HEK293 (cell line): ENCODE measurements around the gene PIWIL1.

Source experiments
- CTCF ChIA-PET: fragments of 350-600 bp; formaldehyde crosslinking; extraction: SDS; loops from one replicate; lab custom pipeline; 2021; ENCODE audit warnings: antibody characterized with exemption; lab: Yijun Ruan, JAX
- POLR2A ChIA-PET: fragments of 300-600 bp; formaldehyde crosslinking; extraction: SDS; loops from one replicate; lab custom pipeline; 2020; ENCODE audit warnings: antibody characterized with exemption, inconsistent platforms; lab: Yijun Ruan, JAX
- H3K27ac ChIP-seq: fragments of 200-500 bp; sonication (Bioruptor generic); 2 replicates; pipeline ENCODE4 v1.5.1; 2014; ENCODE audit warnings: low read depth, low read length, control low read depth, inconsistent platforms; ENCODE audit errors: extremely low read depth
- H3K36me3 ChIP-seq, 2 experiments: fragments of 200-500 bp in 1 of 2; sonication (Bioruptor generic) in 1 of 2; 1 replicate in 1 of 2; 2 replicates in 1 of 2; pipeline ENCODE4 v1.5.1; 2014 to 2017; ENCODE audit warnings: inconsistent platforms in 2 of 2, low read length in 2 of 2; ENCODE audit not compliant: control insufficient read depth in 2 of 2, insufficient read depth in 1 of 2
- H3K4me1 ChIP-seq: fragments of 200-500 bp; sonication (Bioruptor generic); 2 replicates; pipeline ENCODE4 v1.5.1; 2014; ENCODE audit warnings: mild to moderate bottlenecking, low read length, inconsistent platforms; ENCODE audit not compliant: control insufficient read depth, insufficient read depth
- H3K4me3 ChIP-seq: 2 replicates; pipeline ENCODE4 v1.5.1; 2011; ENCODE audit warnings: low read depth, mild to moderate bottlenecking, control low read depth, low read length, moderate library complexity
- H3K9me3 ChIP-seq: fragments of 200-500 bp; sonication (Bioruptor generic); 2 replicates; pipeline ENCODE4 v1.5.1; 2014; ENCODE audit warnings: low read depth, low read length, inconsistent platforms; ENCODE audit not compliant: control insufficient read depth, insufficient read depth
- EGR2 ChIP-seq: fragments of 450-650 bp; formaldehyde crosslinking; IDR thresholded peaks from 2 replicates; pipeline ENCODE4 v1.5.1; 2016; ENCODE audit warnings: low read depth, missing biosample characterization, missing genetic modification characterization
- HOXD13 ChIP-seq: sonication (generic); formaldehyde crosslinking; IDR thresholded peaks from 2 replicates; pipeline ENCODE4 v1.8.0; 2022; ENCODE audit warnings: missing genetic modification reagents, borderline replicate concordance
- KLF8 ChIP-seq: fragments of 450-650 bp; formaldehyde crosslinking; IDR thresholded peaks from 2 replicates; pipeline ENCODE4 v1.5.1; 2016; ENCODE audit warnings: missing biosample characterization, missing genetic modification characterization
- PATZ1 ChIP-seq: fragments of 450-650 bp; formaldehyde crosslinking; IDR thresholded peaks from 2 replicates; pipeline ENCODE4 v1.5.1; 2016; ENCODE audit warnings: missing biosample characterization, missing genetic modification characterization
- PRDM6 ChIP-seq: fragments of 450-650 bp; formaldehyde crosslinking; IDR thresholded peaks from 2 replicates; pipeline ENCODE4 v1.5.1; 2017; ENCODE audit warnings: missing biosample characterization, missing genetic modification characterization
- REST ChIP-seq: fragments of 450-650 bp; formaldehyde crosslinking; IDR thresholded peaks from 2 replicates; pipeline ENCODE4 v1.5.1; 2016; ENCODE audit warnings: missing biosample characterization, missing genetic modification characterization
- SCRT1 ChIP-seq: fragments of 450-650 bp; formaldehyde crosslinking; IDR thresholded peaks from 2 replicates; pipeline ENCODE4 v1.5.1; 2016; ENCODE audit warnings: missing biosample characterization, missing genetic modification characterization, borderline replicate concordance
- SP2 ChIP-seq: fragments of 450-650 bp; formaldehyde crosslinking; IDR thresholded peaks from 2 replicates; pipeline ENCODE4 v1.5.1; 2016; ENCODE audit warnings: missing biosample characterization, missing genetic modification characterization
- ZFP41 ChIP-seq: fragments of 450-650 bp; formaldehyde crosslinking; IDR thresholded peaks from 2 replicates; pipeline ENCODE4 v1.5.1; 2016; ENCODE audit warnings: missing biosample characterization, missing genetic modification characterization, borderline replicate concordance
- ZNF148 ChIP-seq: fragments of 450-650 bp; formaldehyde crosslinking; IDR thresholded peaks from 2 replicates; pipeline ENCODE4 v1.5.0; 2017; ENCODE audit warnings: missing biosample characterization, missing genetic modification characterization, borderline replicate concordance
- ZNF16 ChIP-seq: fragments of 450-650 bp; formaldehyde crosslinking; IDR thresholded peaks from 2 replicates; pipeline ENCODE4 v1.5.1; 2016; ENCODE audit warnings: low read depth, missing biosample characterization, missing genetic modification characterization
- ZNF280D ChIP-seq: fragments of 450-650 bp; formaldehyde crosslinking; IDR thresholded peaks from 2 replicates; pipeline ENCODE4 v1.5.1; 2016; ENCODE audit warnings: missing biosample characterization, missing genetic modification characterization
- ZNF311 ChIP-seq: fragments of 450-650 bp; formaldehyde crosslinking; IDR thresholded peaks from 2 replicates; pipeline ENCODE4 v1.5.1; 2017; ENCODE audit warnings: missing biosample characterization, missing genetic modification characterization, borderline replicate concordance
- ZNF530 ChIP-seq: fragments of 450-650 bp; formaldehyde crosslinking; IDR thresholded peaks from 2 replicates; pipeline ENCODE4 v1.5.1; 2016; ENCODE audit warnings: low read depth, missing biosample characterization, missing genetic modification characterization
- ZNF558 ChIP-seq: fragments of 450-650 bp; formaldehyde crosslinking; IDR thresholded peaks from 2 replicates; pipeline ENCODE4 v1.5.1; 2016; ENCODE audit warnings: missing biosample characterization, missing genetic modification characterization
- ZNF626 ChIP-seq: fragments of 450-650 bp; sonication (Bioruptor Pico); formaldehyde crosslinking; IDR thresholded peaks from 2 replicates; pipeline ENCODE4 v1.5.1; 2018; ENCODE audit warnings: missing biosample characterization, missing genetic modification characterization, inconsistent platforms
- ZNF658 ChIP-seq: fragments of 450-650 bp; formaldehyde crosslinking; IDR thresholded peaks from 2 replicates; pipeline ENCODE4; 2016; ENCODE audit warnings: missing biosample characterization, missing genetic modification characterization
- ZNF660 ChIP-seq: fragments of 450-650 bp; IDR thresholded peaks from 2 replicates; pipeline ENCODE4 v1.5.1; 2018; ENCODE audit warnings: missing biosample characterization, mild to moderate bottlenecking, missing genetic modification characterization
- ZNF707 ChIP-seq: fragments of 450-650 bp; formaldehyde crosslinking; IDR thresholded peaks from 2 replicates; pipeline ENCODE4 v1.5.1; 2016; ENCODE audit warnings: missing biosample characterization, missing genetic modification characterization
- ZNF747 ChIP-seq: fragments of 450-650 bp; formaldehyde crosslinking; IDR thresholded peaks from 2 replicates; pipeline ENCODE4 v1.5.1; 2016; ENCODE audit warnings: missing biosample characterization, missing genetic modification characterization

Gene PIWIL1

GRCh38 chr12:130301559-130301958 is 36.1 kb upstream of the PIWIL1 start:
- ChIA-PET CTCF (no interaction called here), POLR2A (no interaction called here)
- H3K4me3 ChIP-seq: no peak overlapping the region
- no peak overlapping the region for H3K27ac ChIP-seq
- H3K9me3 ChIP-seq: no peaks in the 10 kb centered on the region
- no peaks in the 10 kb centered on the region for H3K36me3 ChIP-seq
- no peaks in the 10 kb centered on the region for H3K4me1 ChIP-seq
- TF ChIP-seq KLF8: no peak
- no peak for TF ChIP-seq ZNF558 (tag by site-specific recombination)

GRCh38 chr12:130303781-130304180 is 33.9 kb upstream of the PIWIL1 start:
- ChIA-PET POLR2A (no interaction called here), CTCF (no interaction called here)
- Histone ChIP-seq H3K4me1 (no peaks in the 10 kb centered on the region), H3K36me3 (no peaks in the 10 kb centered on the region), H3K9me3 (no peaks in the 10 kb centered on the region), H3K27ac (no peak overlapping the region), H3K4me3 (no peak overlapping the region)
- no peak for TF ChIP-seq EGR2 (tag by site-specific recombination)
- no peak for TF ChIP-seq ZNF280D (tag by site-specific recombination)
- no peak for TF ChIP-seq ZNF707 (tag by site-specific recombination)
- no peak for TF ChIP-seq ZNF747
- no peak for TF ChIP-seq REST (tag by site-specific recombination)
- no peak for TF ChIP-seq ZNF311 (tag by site-specific recombination)
- no peak for TF ChIP-seq ZNF148 (tag by site-specific recombination)
- TF ChIP-seq SCRT1 (tag by site-specific recombination): no peak

GRCh38 chr12:130307859-130308258 is 29.8 kb upstream of the PIWIL1 start:
- POLR2A ChIA-PET: no interaction called here
- Histone ChIP-seq H3K9me3 (no peaks in the 10 kb centered on the region), H3K36me3 (no peaks in the 10 kb centered on the region), H3K4me1 (no peaks in the 10 kb centered on the region), H3K4me3 (no peak overlapping the region), H3K27ac (no peak overlapping the region)
- CTCF ChIA-PET: interaction anchor here (0.6 kb wide), 1 partner anchor 27 kb away, joined by 3 read pairs; no protein-coding TSS in a partner anchor
- no peak for TF ChIP-seq ZNF660 (tag by site-specific recombination)
- TF ChIP-seq SP2 (tag by site-specific recombination): no peak
- no peak for TF ChIP-seq ZFP41
- no peak for TF ChIP-seq ZNF16 (tag by site-specific recombination)
- no peak for TF ChIP-seq PRDM6 (tag by site-specific recombination)
- TF ChIP-seq ZNF658 (tag by site-specific recombination): no peak
- no peak for TF ChIP-seq ZNF530 (tag by site-specific recombination)
- TF ChIP-seq HOXD13 (CRISPR knock-in tag): no peak
- TF ChIP-seq ZNF626 (tag by site-specific recombination): no peak
- TF ChIP-seq PATZ1: no peak
